ENCODE data around the gene EDA.
"Not testable (repeated sequence)": the region's sequence is repeated elsewhere in the genome, so short reads cannot be mapped to it uniquely, and the experiment has no call there.

The EDA gene

DNA sequence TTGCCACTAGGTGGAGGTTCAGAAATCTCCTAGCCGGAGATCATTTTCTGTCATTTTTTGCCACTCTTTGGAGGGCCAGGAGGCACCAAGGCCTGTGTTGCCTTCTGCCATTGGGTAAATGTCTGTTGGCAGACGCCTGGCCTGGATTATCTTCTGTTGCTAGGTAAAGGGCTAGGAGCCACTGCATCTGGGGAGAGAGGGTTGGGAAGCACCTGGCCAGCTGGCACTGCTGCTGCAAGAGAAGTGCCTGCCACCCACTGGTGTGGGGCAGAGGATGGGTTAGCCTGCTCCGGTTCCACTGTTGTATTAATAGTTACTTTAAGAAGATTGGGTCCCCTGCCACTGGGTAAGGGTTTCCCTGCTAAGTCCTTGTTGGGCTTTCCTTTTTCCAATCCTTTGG is 375.8 kb downstream of the EDA start:
- DNase-seq (ENCODE audit: extremely low read depth, low read depth), result no peak
- TF ChIP-seq, protein P1, sequence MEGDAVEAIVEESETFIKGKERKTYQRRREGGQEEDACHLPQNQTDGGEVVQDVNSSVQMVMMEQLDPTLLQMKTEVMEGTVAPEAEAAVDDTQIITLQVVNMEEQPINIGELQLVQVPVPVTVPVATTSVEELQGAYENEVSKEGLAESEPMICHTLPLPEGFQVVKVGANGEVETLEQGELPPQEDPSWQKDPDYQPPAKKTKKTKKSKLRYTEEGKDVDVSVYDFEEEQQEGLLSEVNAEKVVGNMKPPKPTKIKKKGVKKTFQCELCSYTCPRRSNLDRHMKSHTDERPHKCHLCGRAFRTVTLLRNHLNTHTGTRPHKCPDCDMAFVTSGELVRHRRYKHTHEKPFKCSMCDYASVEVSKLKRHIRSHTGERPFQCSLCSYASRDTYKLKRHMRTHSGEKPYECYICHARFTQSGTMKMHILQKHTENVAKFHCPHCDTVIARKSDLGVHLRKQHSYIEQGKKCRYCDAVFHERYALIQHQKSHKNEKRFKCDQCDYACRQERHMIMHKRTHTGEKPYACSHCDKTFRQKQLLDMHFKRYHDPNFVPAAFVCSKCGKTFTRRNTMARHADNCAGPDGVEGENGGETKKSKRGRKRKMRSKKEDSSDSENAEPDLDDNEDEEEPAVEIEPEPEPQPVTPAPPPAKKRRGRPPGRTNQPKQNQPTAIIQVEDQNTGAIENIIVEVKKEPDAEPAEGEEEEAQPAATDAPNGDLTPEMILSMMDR (IDR thresholded peaks at IDR 0.05; ENCODE audit: low read depth, low read length, missing control alignments), result no peak
- H3K4me3 ChIP-seq (replicated peaks; ENCODE audit: low read depth, low read length), result no peak overlapping the region

GRCh38 chrX:69993494-69993893 is 377.6 kb downstream of the EDA start:
- DNase-seq (ENCODE audit: extremely low read depth, low read depth), result no peak

DNA sequence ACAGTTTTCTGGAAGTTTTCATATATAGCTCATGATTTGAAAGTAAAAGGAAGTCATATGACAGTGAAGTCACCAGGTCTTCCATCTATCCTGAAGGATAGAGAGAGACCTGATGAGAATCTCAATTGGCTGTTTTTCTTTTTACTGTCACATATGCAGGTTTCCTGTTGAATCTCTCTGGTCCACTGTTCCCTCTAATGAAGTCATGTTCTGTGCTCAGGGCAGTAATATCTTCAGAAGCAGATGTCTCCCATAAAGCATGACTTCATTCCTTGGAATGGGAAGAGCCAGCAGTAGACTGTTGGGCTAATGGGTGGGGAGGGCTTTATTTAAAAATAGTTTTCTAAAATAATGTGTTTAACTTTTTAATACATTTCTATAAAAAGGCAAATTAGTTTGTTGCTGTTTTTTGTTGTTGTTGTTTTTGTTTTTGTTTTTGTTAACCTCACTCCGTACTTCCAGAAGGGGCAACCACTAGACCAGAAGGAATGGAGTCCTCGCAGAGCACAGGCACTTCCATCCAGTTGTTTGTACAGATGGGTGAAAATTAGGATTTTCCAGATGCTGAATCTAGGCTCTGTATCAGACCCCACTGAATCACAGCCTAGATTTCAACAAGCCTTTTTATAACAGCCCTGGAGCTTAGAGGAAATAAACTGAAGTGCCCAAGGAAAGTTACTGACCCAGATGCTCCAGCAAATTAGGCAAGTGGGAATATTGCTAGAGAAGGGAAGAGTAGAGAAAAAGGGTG is 379.6 kb downstream of the EDA start:
- TF ChIP-seq, protein P1 (IDR thresholded peaks at IDR 0.05; ENCODE audit: low read depth, low read length, missing control alignments), result no peak
- H3K4me3 ChIP-seq (replicated peaks; ENCODE audit: low read depth, low read length), result no peak overlapping the region
- DNase-seq (ENCODE audit: extremely low read depth, low read depth), result no peak

More at GRCh38 chrX:69993494-69993893, 377.6 kb downstream of the EDA start:
- no peak overlapping the region for H3K4me3 ChIP-seq (replicated peaks; ENCODE audit: low read depth, low read length)
- TF ChIP-seq, protein P1 (IDR thresholded peaks at IDR 0.05; ENCODE audit: low read depth, low read length, missing control alignments), result no peak

DNA sequence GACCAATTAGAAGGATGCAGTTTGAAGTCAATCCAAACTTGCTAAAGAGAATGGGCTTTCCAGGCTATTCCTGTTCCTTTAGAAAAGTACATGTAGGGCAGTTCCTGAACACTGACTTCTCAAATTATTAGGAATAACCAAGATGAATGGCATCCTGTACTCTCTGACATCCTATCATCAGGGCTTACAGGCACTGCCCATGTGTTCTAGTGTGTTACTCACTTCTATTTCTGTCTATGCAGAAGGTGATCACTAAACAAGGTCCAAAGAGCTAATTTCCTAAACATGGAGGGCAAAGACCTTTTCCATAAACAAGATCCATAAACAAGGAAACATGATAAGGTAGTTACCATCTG is 380.2 kb downstream of the EDA start:
- TF ChIP-seq, protein P1 (IDR thresholded peaks at IDR 0.05; ENCODE audit: low read depth, low read length, missing control alignments), result no peak
- no peak overlapping the region for H3K4me3 ChIP-seq (replicated peaks; ENCODE audit: low read depth, low read length)
- DNase-seq (ENCODE audit: extremely low read depth, low read depth), result no peak

DNA sequence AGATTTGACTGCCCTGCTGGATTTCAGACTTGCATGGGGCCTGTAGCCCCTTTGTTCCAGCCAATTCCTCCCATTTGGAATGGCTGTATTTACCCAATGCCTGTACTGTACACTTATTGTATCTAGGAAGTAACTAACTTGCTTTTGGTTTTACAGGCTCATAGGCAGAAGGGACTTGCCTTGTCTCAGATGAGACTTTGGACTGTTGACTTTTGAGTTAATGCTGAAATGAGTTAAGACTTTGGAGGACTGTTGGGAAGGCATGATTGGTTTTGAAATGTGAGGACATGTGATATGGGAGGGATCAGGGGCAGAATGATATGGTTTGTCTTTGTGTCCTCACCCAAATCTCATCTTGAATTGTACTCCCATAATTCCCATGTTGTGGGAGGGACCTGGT is 382.4 kb downstream of the EDA start:
- not testable (repeated sequence) for H3K4me3 ChIP-seq (replicated peaks; ENCODE audit: low read depth, low read length); DNase-seq (ENCODE audit: extremely low read depth, low read depth)

DNA sequence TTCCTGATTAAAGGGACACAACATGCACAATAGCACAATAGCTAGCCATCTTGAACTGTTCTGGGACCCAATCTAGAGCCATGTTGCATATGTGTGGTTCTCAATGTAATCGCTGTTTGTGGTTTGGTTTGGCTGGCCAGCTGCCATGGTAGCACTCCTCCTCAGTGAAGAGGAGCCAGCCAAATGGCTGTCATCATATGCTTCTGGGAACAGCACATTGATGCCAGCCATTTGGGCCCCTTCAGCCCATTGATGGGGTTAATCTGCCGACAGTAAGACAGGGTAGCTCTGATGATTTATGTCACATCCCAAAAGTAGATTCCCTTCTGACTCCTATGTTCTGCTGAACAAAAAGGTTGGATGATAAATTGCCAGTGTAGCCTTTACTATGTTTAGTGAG is 385.4 kb downstream of the EDA start:
- no peak for DNase-seq (ENCODE audit: extremely low read depth, low read depth)
- no peak overlapping the region for H3K4me3 ChIP-seq (replicated peaks; ENCODE audit: low read depth, low read length)
- TF ChIP-seq, protein P1 (IDR thresholded peaks at IDR 0.05; ENCODE audit: low read depth, low read length, missing control alignments), result no peak

DNA sequence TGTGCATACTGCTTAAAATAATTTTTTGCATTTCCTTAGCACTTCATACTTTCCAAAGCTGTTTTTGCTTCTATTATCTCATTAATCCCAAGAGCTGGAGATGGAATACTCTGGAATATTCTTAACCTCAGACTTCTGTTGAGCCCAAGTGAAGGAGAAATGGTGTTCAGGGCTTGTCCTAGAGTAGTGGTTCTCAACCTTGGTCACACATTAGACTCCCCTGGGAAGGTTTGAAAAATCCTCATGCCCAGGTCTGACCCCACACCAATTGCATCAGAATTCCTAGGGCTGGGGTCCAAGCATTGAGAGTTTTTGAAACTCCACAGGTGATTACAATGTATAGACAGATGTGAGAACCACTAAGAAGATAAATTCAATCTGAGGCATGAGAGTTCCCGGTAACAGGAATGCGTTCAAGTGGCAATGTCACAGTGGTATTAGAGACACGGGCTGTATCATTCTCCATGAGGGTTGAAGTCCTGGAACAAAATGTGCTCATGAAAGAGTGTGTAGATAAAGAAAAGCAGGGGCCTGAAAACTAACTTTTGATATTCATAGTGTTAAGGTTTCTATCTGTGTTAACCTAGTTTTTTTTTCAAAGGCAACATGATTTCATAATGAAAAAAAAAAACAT is 385.9 kb downstream of the EDA start:
- TF ChIP-seq, protein P1 (IDR thresholded peaks at IDR 0.05; ENCODE audit: low read depth, low read length, missing control alignments), result no peak
- no peak overlapping the region for H3K4me3 ChIP-seq (replicated peaks; ENCODE audit: low read depth, low read length)
- DNase-seq (ENCODE audit: extremely low read depth, low read depth), result no peak

Measured in HFF-Myc (cell line).